AG09309 (cell line): Measurements from ENCODE around the gene SYNCRIP.

Source experiments
- DNase-seq: peaks from one replicate; pipeline ENCODE4 v3.0.0-alpha.2; 2010; ENCODE audit warnings: low read depth
- H3K4me3 ChIP-seq: 2 replicates; pipeline ENCODE4 v1.5.1; 2011; ENCODE audit warnings: mild to moderate bottlenecking, low read depth, low read length, moderate library complexity; ENCODE audit not compliant: control insufficient read depth
- TF ChIP-seq, protein P1 (sequence below): IDR thresholded peaks from 2 replicates; pipeline ENCODE4 v1.5.1; 2011; ENCODE audit warnings: mild to moderate bottlenecking, low read depth, low read length, inconsistent platforms; ENCODE audit not compliant: insufficient read depth, control insufficient read depth; ENCODE audit errors: missing control alignments

Gene SYNCRIP

DNA sequence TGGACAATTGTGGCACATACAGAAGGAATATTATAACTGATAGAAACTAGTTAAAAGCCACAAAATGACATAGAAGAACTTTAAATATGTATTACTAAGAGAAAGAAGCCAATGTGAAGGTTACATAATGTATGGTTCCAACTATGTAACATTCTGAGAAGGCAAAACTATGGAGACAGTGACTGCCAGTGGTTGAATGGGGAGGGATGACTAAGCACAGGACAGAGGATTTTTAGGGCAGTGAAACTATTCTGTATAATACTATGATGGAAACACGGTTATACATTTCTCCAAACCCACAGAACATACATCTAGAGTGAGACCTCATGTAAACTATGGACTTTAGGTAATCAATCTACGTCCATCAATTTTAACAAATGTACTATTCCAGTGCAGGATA lies 22.4 kb downstream of the SYNCRIP start:
- DNase-seq = no peak
- no peak overlapping the region for H3K4me3 ChIP-seq
- TF ChIP-seq, protein P1, sequence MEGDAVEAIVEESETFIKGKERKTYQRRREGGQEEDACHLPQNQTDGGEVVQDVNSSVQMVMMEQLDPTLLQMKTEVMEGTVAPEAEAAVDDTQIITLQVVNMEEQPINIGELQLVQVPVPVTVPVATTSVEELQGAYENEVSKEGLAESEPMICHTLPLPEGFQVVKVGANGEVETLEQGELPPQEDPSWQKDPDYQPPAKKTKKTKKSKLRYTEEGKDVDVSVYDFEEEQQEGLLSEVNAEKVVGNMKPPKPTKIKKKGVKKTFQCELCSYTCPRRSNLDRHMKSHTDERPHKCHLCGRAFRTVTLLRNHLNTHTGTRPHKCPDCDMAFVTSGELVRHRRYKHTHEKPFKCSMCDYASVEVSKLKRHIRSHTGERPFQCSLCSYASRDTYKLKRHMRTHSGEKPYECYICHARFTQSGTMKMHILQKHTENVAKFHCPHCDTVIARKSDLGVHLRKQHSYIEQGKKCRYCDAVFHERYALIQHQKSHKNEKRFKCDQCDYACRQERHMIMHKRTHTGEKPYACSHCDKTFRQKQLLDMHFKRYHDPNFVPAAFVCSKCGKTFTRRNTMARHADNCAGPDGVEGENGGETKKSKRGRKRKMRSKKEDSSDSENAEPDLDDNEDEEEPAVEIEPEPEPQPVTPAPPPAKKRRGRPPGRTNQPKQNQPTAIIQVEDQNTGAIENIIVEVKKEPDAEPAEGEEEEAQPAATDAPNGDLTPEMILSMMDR = no peak

GRCh38 chr6:85614780-85615179 lies 27.9 kb downstream of the SYNCRIP start:
- H3K4me3 ChIP-seq = no peak overlapping the region
- TF ChIP-seq, protein P1 = no peak
- no peak for DNase-seq

- DNase-seq = no peak
- H3K4me3 ChIP-seq = no peak overlapping the region
- TF ChIP-seq, protein P1 = no peak
Observed at GRCh38 chr6:85612690-85613474, 29.8 kb downstream of the SYNCRIP start.

DNA sequence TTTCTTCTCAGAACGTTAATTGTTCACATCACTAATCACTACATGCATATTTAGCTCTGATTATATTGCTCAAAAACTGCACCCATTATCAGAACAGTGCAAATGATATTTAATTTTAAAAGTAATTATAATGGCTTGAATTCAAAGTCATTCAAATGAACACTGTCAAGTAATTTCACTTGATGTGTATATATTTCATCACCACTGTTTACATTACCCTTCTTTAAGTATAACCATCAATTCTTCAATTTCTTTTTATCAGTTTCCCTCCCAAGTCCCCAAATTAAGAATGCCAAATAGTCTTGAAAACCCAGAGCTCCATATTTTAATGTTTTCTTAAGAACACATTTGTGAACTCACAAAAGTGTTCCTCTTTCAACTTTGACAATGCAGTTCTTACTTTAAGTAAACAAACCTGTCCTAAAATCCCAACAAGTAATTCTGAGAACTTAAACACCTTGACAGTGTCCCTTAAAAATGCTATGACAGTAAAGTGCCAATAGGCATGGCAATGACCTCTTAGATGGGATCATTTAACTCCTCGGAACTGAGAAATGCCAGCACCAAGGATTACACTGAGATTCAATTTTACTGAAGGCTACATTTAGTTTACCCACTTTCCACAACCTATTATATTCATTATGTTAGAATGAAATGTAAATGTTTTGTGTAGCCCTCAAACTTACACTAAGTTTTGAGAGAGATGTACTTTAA lies 32.3 kb downstream of the SYNCRIP start:
- no peak overlapping the region for H3K4me3 ChIP-seq
- TF ChIP-seq, protein P1 = no peak
- DNase-seq = no peak

DNA sequence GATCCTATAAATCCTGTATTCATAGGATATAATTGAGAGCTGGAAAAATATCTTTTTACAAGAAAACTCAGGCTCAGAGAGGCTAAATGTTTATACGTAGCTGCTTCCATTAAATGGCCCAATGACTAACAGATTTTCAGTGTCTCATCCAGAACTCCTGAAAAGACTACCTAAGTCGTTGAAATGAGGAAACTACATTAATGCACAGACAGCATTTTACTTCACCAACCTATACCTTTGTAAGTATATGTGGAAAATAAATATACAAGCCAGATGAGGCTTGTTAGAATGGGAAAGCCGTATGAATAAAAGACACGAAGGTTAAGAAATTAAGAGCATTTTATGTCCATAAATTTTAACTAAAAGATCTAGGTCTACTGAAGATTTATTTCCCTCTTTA lies 40.6 kb downstream of the SYNCRIP start:
- TF ChIP-seq, protein P1 = no peak
- DNase-seq = no peak
- H3K4me3 ChIP-seq = no peak overlapping the region

DNA sequence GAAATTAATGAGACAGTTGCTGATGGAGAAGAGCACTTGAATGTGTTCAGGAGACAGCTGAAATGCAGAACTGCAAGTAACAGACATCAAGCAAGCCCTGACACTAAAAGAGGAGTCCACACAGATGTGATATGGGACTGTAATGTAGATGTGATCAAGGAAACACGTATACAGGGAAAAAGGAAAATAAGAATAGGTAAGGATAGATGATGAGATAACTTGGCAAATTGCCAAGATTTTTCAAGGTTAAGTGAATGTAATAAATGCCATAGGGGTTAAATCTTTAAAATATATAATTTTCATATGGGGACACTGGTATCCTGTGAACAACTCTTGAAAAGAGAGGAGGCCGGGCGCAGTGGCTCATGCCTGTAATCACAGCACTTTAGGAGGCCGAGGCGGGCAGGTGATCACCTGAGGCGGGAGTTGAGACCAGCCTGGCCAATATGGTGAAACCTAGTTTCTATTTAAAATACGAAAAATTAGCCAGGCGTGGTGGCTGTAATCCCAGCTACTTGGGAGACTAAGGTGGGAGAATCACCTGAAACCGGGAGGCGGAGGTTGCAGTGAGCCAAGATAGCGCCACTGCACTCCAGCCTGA lies 41.9 kb downstream of the SYNCRIP start:
- TF ChIP-seq, protein P1 = no peak
- DNase-seq = no peak
- no peak overlapping the region for H3K4me3 ChIP-seq
